ENCODE results near the gene FAM53A.
A peak's percentile ranks its signal among the peaks of the same experiment; 100 is the strongest.
"Not testable (repeated sequence)": the region's sequence is repeated elsewhere in the genome, so short reads cannot be mapped to it uniquely, and the experiment has no call there.

FAM53A gene

DNA sequence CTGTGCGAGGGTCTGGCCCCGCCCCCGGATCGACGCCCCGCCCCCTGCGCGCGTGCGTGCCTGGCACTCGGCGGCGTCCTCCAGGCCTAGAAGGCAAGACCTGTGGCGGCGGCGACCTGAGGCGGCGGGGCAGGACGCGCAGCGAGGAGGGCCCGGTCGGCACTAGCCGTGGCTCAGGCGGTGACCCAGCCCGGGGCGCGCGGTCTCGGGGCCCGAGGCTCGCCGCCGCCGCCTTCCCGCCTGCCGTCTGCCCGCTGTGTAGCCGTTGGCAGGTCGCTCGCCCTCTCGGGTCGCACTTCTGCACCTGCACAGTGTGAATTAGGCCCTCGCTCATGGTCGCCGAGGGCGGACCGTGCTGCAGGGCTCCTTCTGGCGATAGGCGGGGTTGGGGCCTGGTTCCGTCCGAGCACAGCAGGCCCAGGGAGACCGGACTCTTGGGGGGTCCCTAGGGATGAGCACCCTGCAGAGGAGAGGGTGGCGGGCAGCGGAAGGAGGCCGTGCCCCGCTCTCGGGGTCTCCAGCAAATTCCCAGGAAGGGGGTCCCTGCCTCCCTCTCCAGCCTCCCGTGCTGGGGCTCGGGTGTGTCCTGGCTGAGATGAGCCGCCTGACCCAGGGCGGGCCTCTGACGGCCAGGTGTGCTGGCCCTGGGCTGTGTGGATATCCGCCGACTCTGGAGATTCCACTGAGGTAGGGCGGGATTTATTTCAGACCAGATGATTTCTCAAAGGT is 557 bp upstream of the FAM53A start:
- peak; percentile 93 for DNase-seq

- DNase-seq = no peak
Measured at GRCh38 chr4:1683261-1683735, 815 bp downstream of the FAM53A start.

GRCh38 chr4:1682860-1683259 is 1.3 kb downstream of the FAM53A start:
- DNase-seq = no peak

DNA sequence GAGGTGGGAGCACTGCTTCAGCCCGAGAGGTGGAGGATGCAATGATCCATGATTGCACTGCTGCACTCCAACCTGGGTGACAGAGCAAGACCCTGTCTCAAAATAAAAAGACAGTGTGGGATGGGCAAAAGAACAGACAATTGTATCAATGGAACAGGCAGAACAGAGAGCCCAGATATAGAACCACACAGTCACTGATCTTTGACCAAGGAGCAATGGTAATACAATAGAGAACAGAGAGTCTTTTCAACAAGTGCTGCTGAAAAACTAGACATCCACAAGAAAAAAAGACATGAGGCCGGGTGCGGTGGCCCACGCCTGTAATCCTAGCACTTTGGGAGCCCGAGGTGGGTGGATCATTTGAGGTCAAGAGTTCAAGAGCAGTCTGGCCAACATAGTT is 5.9 kb downstream of the FAM53A start:
- no peak for DNase-seq

- no peak for DNase-seq
Measured at GRCh38 chr4:1676605-1677525, 7.2 kb downstream of the FAM53A start.

DNA sequence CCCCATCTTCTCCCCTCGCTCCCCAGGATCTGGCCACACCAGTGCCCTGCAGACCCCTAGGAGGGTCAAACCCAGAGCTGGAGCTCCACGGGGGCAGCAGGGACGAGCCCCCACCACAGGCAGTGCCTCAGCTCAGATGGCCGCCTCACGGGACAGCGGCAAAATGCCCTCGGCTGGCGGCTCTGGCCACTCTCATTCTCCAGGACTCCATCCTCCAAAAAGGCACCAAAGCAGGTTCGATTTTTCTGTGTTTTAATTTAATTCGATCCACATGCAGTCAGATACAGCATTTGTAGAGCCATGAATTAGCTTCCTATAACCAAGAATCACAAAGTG is 8.3 kb downstream of the FAM53A start:
- DNase-seq = no peak

- no peak for DNase-seq
Measured at GRCh38 chr4:1675136-1675801, 8.8 kb downstream of the FAM53A start.

GRCh38 chr4:1674682-1675081 is 9.4 kb downstream of the FAM53A start:
- no peak for DNase-seq

DNA sequence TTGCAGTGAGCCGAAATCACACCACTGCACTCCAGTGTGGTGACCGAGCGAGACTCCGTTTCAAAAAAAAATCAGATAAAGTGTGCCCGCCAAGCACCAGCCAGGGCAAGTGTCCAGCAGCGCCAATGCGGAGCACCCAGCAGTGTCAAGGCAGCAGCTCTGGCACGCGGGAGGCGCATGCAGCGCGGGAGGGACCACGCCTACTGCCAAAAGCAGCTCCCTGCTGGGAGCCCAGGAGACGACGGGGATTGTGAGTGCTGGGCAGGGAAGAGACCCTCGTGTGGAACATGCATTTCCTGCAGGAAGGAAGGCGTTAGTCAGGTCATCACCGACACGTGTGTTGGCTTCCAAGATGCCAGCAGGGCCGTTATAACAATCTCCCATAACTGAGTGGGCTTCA is 10.4 kb downstream of the FAM53A start:
- no peak for DNase-seq

- DNase-seq = not testable (repeated sequence)
Measured at GRCh38 chr4:1671011-1671410, 13.1 kb downstream of the FAM53A start.

GRCh38 chr4:1670279-1670678 is 13.8 kb downstream of the FAM53A start:
- no peak for DNase-seq

- no peak for DNase-seq
Measured at GRCh38 chr4:1669850-1670249, 14.3 kb downstream of the FAM53A start.

- no peak for DNase-seq
Measured at GRCh38 chr4:1669270-1669669, 14.8 kb downstream of the FAM53A start.

DNA sequence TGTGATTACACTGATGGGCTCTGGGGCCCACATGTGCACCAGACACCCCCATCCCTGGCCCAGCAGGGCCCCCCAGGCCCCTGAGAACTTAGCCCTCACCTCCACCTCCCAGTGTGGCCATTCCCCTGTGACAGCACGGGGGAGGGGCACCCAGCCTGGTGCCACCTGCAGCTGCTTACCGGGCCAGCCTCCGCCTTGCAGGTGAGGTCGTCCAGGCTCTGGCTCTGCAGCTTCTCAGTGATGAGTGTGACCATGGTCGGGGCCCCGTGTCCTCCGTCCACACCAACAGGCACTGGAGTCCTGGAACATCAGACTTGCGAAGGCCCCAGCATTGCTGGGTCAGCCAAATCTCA is 15.6 kb downstream of the FAM53A start:
- DNase-seq = no peak

- no peak for DNase-seq
Measured at GRCh38 chr4:1667273-1667672, 16.8 kb downstream of the FAM53A start.

GRCh38 chr4:1666391-1666790 is 17.7 kb downstream of the FAM53A start:
- DNase-seq = no peak

- no peak for DNase-seq
Measured at GRCh38 chr4:1664141-1664540, 20.0 kb downstream of the FAM53A start.

DNA sequence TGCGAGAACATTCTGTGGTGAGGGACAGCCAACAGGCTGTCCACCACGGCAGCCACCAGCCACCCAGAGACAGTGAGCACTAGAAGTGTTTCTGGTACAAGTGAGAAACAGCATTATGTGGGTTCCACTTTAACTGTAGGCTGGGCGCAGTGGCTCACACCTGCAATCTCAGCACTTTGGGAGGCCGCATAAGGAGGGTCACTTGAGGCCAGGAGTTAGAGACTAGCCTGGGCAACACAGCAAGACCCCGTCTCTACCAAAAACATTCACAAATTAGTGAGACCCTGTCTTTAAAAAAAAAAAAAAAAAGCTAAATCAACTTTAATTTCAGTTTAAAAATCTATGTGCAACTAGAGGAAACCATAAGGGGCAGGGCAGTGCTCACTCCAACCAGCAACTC is 20.6 kb downstream of the FAM53A start:
- no peak for DNase-seq

- DNase-seq = no peak
Measured at GRCh38 chr4:1661695-1662094, 22.4 kb downstream of the FAM53A start.

- DNase-seq = no peak
Measured at GRCh38 chr4:1660948-1661677, 23.0 kb downstream of the FAM53A start.

DNA sequence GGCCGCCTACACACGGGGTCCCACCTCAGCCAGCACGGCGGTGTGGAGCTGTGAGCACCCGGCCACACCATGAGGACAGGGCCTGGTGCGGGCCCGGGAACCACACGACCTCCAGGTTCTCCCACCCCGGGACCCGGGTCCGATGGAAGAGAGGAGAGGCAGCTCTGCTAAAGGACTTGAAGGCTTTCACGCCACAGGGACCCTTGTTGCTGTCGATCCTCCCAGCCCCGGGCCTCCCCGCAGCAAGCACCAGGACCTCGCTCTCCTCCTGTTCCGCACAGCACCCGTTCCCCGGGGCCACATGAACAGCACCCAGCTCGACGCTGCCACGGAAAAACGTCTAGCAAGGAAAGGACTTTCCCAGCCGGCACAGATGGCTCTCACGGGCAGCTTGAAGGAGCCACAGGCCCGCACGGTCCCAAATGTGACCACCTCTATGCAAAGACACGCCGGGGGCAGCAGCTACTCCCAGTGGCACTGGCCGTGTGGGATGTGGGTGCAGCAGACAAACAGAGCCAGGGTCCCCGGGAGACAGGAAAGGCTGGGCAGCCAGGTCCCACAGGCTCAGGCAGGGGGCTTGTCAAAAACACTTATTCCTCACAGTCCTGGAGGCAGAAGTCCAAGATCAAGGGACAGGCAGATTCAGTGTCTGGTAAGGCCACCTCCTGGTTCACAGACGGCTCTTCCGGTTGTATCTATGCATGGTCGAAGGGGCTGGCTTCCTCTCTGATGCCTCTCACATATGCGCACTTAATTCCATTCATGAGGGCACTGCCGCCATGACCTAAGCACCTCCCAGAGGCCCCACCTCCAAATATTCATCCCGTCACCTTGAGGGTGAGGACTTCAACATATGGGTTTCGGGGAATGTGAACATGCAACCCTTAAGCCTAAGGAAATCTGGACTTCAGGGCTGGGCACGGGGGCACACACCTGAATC is 24.7 kb downstream of the FAM53A start:
- no peak for DNase-seq

- DNase-seq = no peak
Measured at GRCh38 chr4:1658581-1658980, 25.5 kb downstream of the FAM53A start.
